Endothelial cell of umbilical vein (primary cell): ENCODE data around the gene SLC6A19. TPM values are rescaled to one million over a fixed set of nuclear protein-coding genes. Genes with fewer than 3 reads are reported as not detected.

ENCODE experiments used
- BruUV-seq: library from RNA; stranded (reverse); fragments of 400-500 nt; replicated peaks from 2 replicates; lab custom pipeline; 2021; lab: Mats Ljungman, UMichigan
- CTCF ChIA-PET: fragments of 300-600, 350-600 bp; sonication (Branson Sonifier 250); formaldehyde crosslinking; loops from one replicate; lab custom pipeline; 2021; ENCODE audit warnings: antibody characterized with exemption, inconsistent platforms; lab: Charles Lee
- POLR2A ChIA-PET: fragments of 300-600, 350-600 bp; sonication (Branson Sonifier 250); formaldehyde crosslinking; loops from one replicate; lab custom pipeline; 2021; ENCODE audit warnings: antibody characterized with exemption, inconsistent platforms; lab: Charles Lee
- DNase-seq: peaks from one replicate; pipeline ENCODE4 v3.0.0-alpha.2; 2011; ENCODE audit warnings: low read depth, low spot score
- FAIRE-seq: peaks from 2 replicates; lab custom pipeline; 2011; peaks lifted over from hg19 to GRCh38; lab: Jason Lieb, UNC
- H2AFZ ChIP-seq: 2 replicates; pipeline ENCODE4 v1.6.0; 2012; ENCODE audit warnings: low read depth, low read length, control low read depth, inconsistent platforms
- H3K27ac ChIP-seq: 2 replicates; pipeline ENCODE4 v1.5.1; 2011; ENCODE audit warnings: low read depth, mild to moderate bottlenecking, control low read depth, low read length, moderate library complexity; ENCODE audit not compliant: insufficient read depth
- H3K27me3 ChIP-seq, 2 experiments: 2 replicates each; pipeline versions ENCODE4 v1.6.0 to v1.6.1; 2011; ENCODE audit warnings: low read length in 2 of 2, mixed read lengths in 1 of 2; ENCODE audit not compliant: control insufficient read depth in 2 of 2, insufficient read depth in 2 of 2
- H3K36me3 ChIP-seq, 2 experiments: 2 replicates in 1 of 2; 3 replicates in 1 of 2; pipeline ENCODE4 v1.5.1; 2011; ENCODE audit warnings: low read length in 2 of 2, mild to moderate bottlenecking in 1 of 2, moderate library complexity in 1 of 2; ENCODE audit not compliant: control insufficient read depth in 2 of 2, insufficient read depth in 2 of 2; ENCODE audit errors: extremely low read depth in 1 of 2
- H3K4me1 ChIP-seq: 3 replicates; pipeline ENCODE4 v1.5.1; 2011; ENCODE audit warnings: mild to moderate bottlenecking, low read length; ENCODE audit not compliant: control insufficient read depth, insufficient read depth; ENCODE audit errors: extremely low read depth
- H3K4me2 ChIP-seq: 2 replicates; pipeline ENCODE4 v1.6.1; 2011; ENCODE audit warnings: low read length, control low read depth, mixed read lengths; ENCODE audit not compliant: insufficient read depth
- H3K4me3 ChIP-seq, 3 experiments: fragments of 200-600 bp in 1 of 3; sonication (generic), shearing (Covaris generic) in 1 of 3; replicated peaks in 1 of 3; 2 replicates each; pipeline ENCODE4 v1.5.1; 2011 to 2016; ENCODE audit warnings: control low read depth in 3 of 3, low read length in 3 of 3, mild to moderate bottlenecking in 2 of 3, inconsistent platforms in 1 of 3, low read depth in 1 of 3, moderate library complexity in 1 of 3; ENCODE audit not compliant: insufficient read depth in 1 of 3
- H3K79me2 ChIP-seq: 2 replicates; pipeline ENCODE4 v1.6.0; 2012; ENCODE audit warnings: low read length, inconsistent platforms; ENCODE audit not compliant: control insufficient read depth, insufficient read depth
- H3K9ac ChIP-seq: replicated peaks from 2 replicates; pipeline ENCODE3; 2011; ENCODE audit warnings: low read length, control low read depth; ENCODE audit not compliant: insufficient read depth; ENCODE audit errors: extremely low read depth
- H3K9me1 ChIP-seq: replicated peaks from 3 replicates; pipeline ENCODE4 v1.6.0; 2011; ENCODE audit warnings: mild to moderate bottlenecking, low read length; ENCODE audit not compliant: control insufficient read depth, insufficient read depth; ENCODE audit errors: extremely low read depth
- H3K9me3 ChIP-seq: replicated peaks from 2 replicates; pipeline ENCODE4 v1.5.1; 2012; ENCODE audit warnings: low read length, inconsistent platforms; ENCODE audit not compliant: control insufficient read depth, insufficient read depth
- H4K20me1 ChIP-seq: replicated peaks from 2 replicates; pipeline ENCODE3; 2011; ENCODE audit warnings: mild to moderate bottlenecking, low read length; ENCODE audit not compliant: control insufficient read depth, insufficient read depth; ENCODE audit errors: extremely low read depth
- EZH2 ChIP-seq: IDR thresholded peaks from 2 replicates; pipeline ENCODE4 v1.6.1; 2012; ENCODE audit warnings: borderline replicate concordance, low read depth, mild to moderate bottlenecking, moderate library complexity, low read length, inconsistent platforms; ENCODE audit not compliant: severe bottlenecking
- GATA2 ChIP-seq: IDR thresholded peaks from 2 replicates; pipeline ENCODE4 v1.7.0; 2011; ENCODE audit warnings: low read depth, mild to moderate bottlenecking, moderate library complexity, mixed read lengths, low read length; ENCODE audit not compliant: insufficient read length, insufficient read depth
- MYC ChIP-seq: IDR thresholded peaks from one replicate; pipeline ENCODE4 v1.6.1; 2011; ENCODE audit warnings: mild to moderate bottlenecking, low read depth, low read length
- POLR2A ChIP-seq: IDR thresholded peaks from 2 replicates; pipeline ENCODE4 v1.6.1; 2012; ENCODE audit warnings: low read depth, mild to moderate bottlenecking, control low read depth, low read length
- POLR2AphosphoS5 ChIP-seq: IDR thresholded peaks from 2 replicates; pipeline ENCODE4 v1.6.1; 2012; ENCODE audit warnings: low read depth, mild to moderate bottlenecking, control low read depth, low read length, moderate library complexity; ENCODE audit not compliant: insufficient read depth
- dilution Hi-C: fragments of 300-500 bp; cut with MboI; formaldehyde crosslinking; loops from one replicate; pipeline ENCODE4 v1.15.0; 2019; ENCODE audit warnings: low sequenced_read_pairs; ENCODE audit not compliant: extremely low pct_ligation_motif_present
- intact Hi-C: fragments of 100-400 bp; cut with micrococcal nuclease; formaldehyde crosslinking; loops from one replicate; pipeline ENCODE4 v1.10.0; 2022
- polyA plus RNA-seq, 4 experiments: library from polyadenylated mRNA; depleted of rRNA in 3 of 4; stranded (reverse) in 3 of 4; unstranded in 1 of 4; fragments of >200 nt; gene quantifications; 2 replicates each; pipeline versions ENCODE4 v1.2.1 to v1.2.3, GENCODE V29; 2011 to 2012; ENCODE audit warnings: missing spikeins in 1 of 4
- total RNA-seq: library from RNA; stranded (reverse); gene quantifications from 2 replicates; pipeline ENCODE4 v1.2.3, GENCODE V29; 2021
- TF ChIP-seq, protein P1 (sequence below), 2 donors: IDR thresholded peaks; 1 replicate in 1 of 2; 2 replicates in 1 of 2; pipeline ENCODE4 v1.5.1; 2011; ENCODE audit warnings: low read length in 2 of 2, mild to moderate bottlenecking in 2 of 2, moderate library complexity in 2 of 2, control low read depth in 1 of 2, inconsistent platforms in 1 of 2, low read depth in 1 of 2; ENCODE audit not compliant: insufficient read depth in 1 of 2; ENCODE audit errors: extremely low read depth in 1 of 2

Gene SLC6A19
- total and polyA plus RNA-seq, 2 donors (not counting 3 experiments of a cell fraction or from before 2014, with no cell fraction given): not detected

DNA sequence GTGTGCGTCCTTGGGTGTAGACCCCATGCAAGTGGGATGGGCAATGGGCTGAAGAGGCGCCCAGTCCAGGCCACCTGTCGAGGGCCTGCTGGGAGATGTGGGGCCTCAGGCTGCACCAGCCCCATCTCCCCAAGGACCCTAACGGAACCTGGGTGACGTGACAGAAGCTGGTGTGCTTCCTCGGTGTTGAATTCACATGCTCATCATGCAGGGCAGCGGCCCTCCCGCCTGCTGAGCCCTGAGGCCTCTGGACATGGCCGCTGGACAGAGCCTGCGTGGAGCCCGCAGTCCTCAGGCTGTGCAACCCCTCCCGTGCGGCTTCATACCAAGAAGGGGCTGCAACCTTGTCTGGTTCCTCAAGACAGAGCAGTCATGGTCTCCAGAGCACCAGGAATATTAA lies 66.7 kb downstream of the SLC6A19 start:
- Histone ChIP-seq H3K9me1 (no peaks in the 10 kb centered on the region), H3K36me3 (no peaks in the 10 kb centered on the region), H3K4me3 (no peak overlapping the region), H3K9ac (no peak overlapping the region), H4K20me1 (no peaks in the 10 kb centered on the region), H2AFZ (no peak overlapping the region), H3K4me2 (no peak overlapping the region), H3K79me2 (no peaks in the 10 kb centered on the region), H3K27me3 (no peaks in the 10 kb centered on the region), H3K9me3 (no peaks in the 10 kb centered on the region), H3K27ac (no peak overlapping the region), H3K4me1 (no peaks in the 10 kb centered on the region)
- TF ChIP-seq EZH2 (no peak), POLR2AphosphoS5 (no peak), MYC (no peak)
- ChIA-PET CTCF (no interaction called here), POLR2A (no interaction called here)
- FAIRE-seq (no peak), DNase-seq (no peak)
- BruUV-seq: no TSS peak
- intact Hi-C loops: no loop called here
- dilution Hi-C loops: no loop called here

DNA sequence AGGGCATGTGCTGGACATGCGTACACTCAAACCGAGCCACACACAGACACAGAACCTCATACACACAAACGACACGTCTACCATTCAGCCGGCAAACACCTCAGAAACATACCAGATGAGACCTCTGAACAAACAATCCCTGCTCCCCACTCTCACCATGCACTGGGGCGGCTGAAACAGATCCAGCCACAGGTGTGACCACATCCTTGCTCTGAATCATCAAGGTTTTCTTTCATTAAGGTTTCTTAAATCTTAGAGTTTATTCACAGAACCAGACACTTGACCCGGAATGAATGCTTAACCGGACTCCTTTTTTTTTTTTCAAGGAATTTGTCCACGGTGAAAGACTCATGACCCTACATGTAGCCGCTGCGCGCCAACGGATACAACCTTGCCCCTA lies 67.3 kb downstream of the SLC6A19 start:
- H4K20me1 ChIP-seq: no peaks in the 10 kb centered on the region
- H3K4me3 ChIP-seq: no peak overlapping the region
- no peaks in the 10 kb centered on the region for H3K79me2 ChIP-seq
- intact Hi-C loops: no loop called here
- dilution Hi-C loops: no loop called here
- H2AFZ ChIP-seq: no peak overlapping the region
- ChIA-PET POLR2A (no interaction called here), CTCF (no interaction called here)
- no peak overlapping the region for H3K27ac ChIP-seq
- H3K4me2 ChIP-seq: no peak overlapping the region
- TF ChIP-seq MYC (no peak), POLR2A (no peak), EZH2 (no peak), POLR2AphosphoS5 (no peak), GATA2 (no peak)
- TF ChIP-seq, protein P1, sequence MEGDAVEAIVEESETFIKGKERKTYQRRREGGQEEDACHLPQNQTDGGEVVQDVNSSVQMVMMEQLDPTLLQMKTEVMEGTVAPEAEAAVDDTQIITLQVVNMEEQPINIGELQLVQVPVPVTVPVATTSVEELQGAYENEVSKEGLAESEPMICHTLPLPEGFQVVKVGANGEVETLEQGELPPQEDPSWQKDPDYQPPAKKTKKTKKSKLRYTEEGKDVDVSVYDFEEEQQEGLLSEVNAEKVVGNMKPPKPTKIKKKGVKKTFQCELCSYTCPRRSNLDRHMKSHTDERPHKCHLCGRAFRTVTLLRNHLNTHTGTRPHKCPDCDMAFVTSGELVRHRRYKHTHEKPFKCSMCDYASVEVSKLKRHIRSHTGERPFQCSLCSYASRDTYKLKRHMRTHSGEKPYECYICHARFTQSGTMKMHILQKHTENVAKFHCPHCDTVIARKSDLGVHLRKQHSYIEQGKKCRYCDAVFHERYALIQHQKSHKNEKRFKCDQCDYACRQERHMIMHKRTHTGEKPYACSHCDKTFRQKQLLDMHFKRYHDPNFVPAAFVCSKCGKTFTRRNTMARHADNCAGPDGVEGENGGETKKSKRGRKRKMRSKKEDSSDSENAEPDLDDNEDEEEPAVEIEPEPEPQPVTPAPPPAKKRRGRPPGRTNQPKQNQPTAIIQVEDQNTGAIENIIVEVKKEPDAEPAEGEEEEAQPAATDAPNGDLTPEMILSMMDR (IDR thresholded peaks at IDR 0.05; ENCODE audit: extremely low read depth in 1 of 2, insufficient read depth in 1 of 2, low read depth in 1 of 2, low read length in 2 of 2): no peak
- H3K9me1 ChIP-seq: no peaks in the 10 kb centered on the region
- FAIRE-seq: no peak
- H3K4me1 ChIP-seq: no peaks in the 10 kb centered on the region
- no peaks in the 10 kb centered on the region for H3K9me3 ChIP-seq
- BruUV-seq: no TSS peak
- H3K27me3 ChIP-seq: no peaks in the 10 kb centered on the region
- H3K9ac ChIP-seq: no peak overlapping the region
- no peak for DNase-seq
- no peaks in the 10 kb centered on the region for H3K36me3 ChIP-seq
